Breast epithelium (tissue), 3 donors: ENCODE measurements around the gene SOX11.

Experiments used
- CTCF ChIP-seq, 3 donors: fragments of 450-650 bp; IDR thresholded peaks; one replicate each; pipeline ENCODE4 v1.5.1; 2016 to 2017; ENCODE audit warnings: antibody characterized with exemption in 3 of 3, mild to moderate bottlenecking in 3 of 3, moderate library complexity in 3 of 3
- POLR2A ChIP-seq: fragments of 450-650 bp; IDR thresholded peaks from one replicate; pipeline ENCODE4 v1.6.1; 2016; ENCODE audit warnings: antibody characterized with exemption, mild to moderate bottlenecking, moderate library complexity

GRCh38 chr2:5677133-5677532, 15.1 kb upstream of the SOX11 start:
- no peak for TF ChIP-seq CTCF (IDR thresholded peaks at IDR 0.05)
- TF ChIP-seq POLR2A = no peak
